Posterior cingulate gyrus (tissue), 11 donors: Measurements from ENCODE around the gene STOML1.
A peak's percentile ranks its signal among the peaks of the same experiment; 100 is the strongest.
"Not testable (repeated sequence)": the region's sequence is repeated elsewhere in the genome, so short reads cannot be mapped to it uniquely, and the experiment has no call there.

ENCODE experiments used
- DNase-seq, 10 donors: peaks; one replicate each; pipeline versions ENCODE4 v3.0.0 to v3.0.0-alpha.2; 2020 to 2021; ENCODE audit warnings: mixed read lengths in 3 of 10
- intact Hi-C: fragments of 100-400 bp; cut with DNase I; formaldehyde crosslinking; loops from one replicate; pipeline ENCODE4 v1.15.1; 2023

Gene STOML1

DNA sequence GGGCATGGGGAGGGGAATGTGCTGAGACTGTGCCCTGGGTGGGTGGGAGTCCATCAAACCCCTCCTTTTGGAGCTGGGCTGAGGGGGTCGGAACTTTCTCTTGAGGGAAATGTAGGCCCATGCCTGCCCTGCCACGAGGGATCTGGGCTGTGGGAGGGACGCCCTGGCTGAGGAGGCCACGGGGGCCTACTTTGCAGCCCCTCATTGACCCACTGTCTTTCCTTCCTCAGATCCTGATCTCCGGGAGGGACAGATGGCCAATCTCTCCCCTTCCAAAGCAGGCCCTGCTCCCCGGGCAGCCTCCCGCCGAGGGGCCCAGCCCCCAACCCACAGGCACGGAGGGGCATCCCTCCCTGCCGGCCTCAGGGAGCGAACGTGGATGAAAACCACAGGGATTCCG lies 40.5 kb downstream of the STOML1 start:
- intact Hi-C loops = loop anchor here (1.0 kb wide), 1 partner anchor 13 kb away; no protein-coding TSS in a partner anchor
- peak in 3 of 10 donors; percentile 44 to 66 (median 55) for DNase-seq

DNA sequence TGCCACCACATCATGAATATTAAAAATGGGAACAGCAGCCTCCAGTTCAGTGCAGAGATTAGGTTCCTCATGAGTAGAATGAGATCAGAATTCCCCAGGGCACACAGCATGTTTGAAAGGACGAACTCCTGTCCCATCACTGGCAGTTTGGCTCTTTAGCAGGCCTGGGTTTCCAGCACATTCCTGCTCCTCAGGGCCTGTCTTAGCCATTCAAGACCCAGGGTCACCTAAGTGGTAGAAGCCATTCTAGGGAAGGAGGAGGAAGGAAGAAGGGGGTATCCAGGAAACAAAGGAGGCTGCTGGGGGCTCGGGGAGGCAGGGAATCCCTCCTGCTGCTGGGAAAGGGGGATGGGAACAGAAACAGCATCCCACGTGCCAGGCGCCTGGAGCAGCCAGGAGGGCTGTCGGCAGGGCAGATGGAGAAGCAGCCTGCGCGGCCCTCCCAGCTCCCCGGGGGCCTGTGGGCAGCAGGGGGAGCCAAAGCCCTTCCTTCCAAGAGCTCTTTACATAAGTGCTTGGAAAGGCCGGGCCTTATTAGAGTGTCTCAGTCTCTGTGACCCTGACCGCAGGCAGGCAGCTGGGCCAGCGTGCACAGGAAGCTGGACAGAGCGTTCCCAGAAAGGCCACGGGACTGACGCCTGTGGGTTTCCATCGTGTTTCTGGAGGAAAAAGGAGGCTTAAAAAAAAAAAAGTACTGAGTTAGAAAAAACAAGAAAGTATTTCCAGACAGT lies 41.1 kb downstream of the STOML1 start:
- peak; percentile 63 to 96 (median 80) for DNase-seq
- intact Hi-C loops = loop anchor here (1.0 kb wide), 1 partner anchor 13 kb away; no protein-coding TSS in a partner anchor

GRCh38 chr15:73950479-73950830 lies 41.6 kb downstream of the STOML1 start:
- intact Hi-C loops = no loop called here
- DNase-seq = peak in 3 of 10 donors; percentile 27 to 43 (median 33)

DNA sequence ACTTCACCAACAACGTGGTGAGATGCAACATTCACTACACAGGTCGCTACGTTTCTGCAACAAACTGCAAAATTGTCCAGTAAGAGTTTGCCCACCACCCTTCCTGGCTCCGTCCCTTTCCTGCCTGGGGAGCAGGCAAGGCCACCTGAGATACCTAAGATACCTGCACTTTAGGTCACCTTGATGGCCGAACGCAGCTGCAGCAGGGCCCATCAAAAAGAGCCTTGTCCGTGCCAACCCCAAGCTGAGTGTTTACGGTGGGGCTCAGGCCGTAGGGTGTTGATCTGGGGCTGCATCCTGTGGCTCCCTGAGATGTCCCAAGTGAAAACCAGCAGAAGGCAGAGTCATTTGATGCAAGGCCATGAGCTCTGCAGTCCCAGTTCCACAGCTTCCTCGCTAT lies 42.6 kb downstream of the STOML1 start:
- intact Hi-C loops = no loop called here
- peak in 2 of 10 donors; percentile 31 for DNase-seq

DNA sequence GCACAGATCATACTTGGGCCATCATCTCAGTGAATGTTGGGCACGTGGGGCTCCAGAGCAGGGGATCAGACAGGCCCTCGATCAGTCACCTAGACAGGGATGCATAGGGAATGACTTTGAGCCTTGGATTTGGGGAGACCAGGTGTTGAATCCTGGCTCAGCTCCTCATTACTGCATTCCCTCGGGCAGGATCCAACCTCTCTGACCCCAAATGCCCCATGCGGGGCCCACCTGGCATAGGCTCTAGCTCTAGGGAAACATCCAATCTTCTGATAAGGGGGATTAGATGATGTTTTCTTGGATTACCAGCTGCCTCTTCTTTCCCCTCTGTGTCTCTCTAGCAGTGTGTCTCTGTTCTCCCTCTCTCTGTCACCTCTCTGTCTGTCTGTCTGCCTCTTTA lies 43.1 kb downstream of the STOML1 start:
- peak in 2 of 10 donors; percentile 8 to 35 for DNase-seq
- intact Hi-C loops = no loop called here

DNA sequence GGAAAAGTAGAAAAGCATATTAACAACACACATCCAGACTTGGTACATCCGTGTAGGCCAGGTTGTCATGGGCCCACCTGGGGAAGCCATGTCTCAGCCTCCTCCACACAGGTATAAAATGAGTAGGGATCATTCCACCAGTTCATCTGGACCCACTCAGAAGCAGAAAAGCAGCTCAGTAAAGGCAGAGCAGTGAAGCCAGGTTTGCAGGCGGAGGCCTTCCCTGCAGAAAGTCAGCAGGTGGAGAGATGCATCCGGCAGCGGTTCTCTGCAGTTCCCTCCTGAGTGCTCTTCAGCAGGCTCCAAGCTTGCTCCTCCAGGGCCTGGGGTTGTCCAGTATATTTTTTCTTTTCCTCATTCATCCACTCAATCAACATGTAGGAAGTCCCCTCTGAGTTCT lies 43.7 kb downstream of the STOML1 start:
- DNase-seq = peak in 2 of 10 donors; percentile 45 to 61
- intact Hi-C loops = no loop called here

GRCh38 chr15:73947651-73948050 lies 44.4 kb downstream of the STOML1 start:
- peak in 2 of 10 donors; percentile 62 to 72 for DNase-seq
- intact Hi-C loops = no loop called here

DNA sequence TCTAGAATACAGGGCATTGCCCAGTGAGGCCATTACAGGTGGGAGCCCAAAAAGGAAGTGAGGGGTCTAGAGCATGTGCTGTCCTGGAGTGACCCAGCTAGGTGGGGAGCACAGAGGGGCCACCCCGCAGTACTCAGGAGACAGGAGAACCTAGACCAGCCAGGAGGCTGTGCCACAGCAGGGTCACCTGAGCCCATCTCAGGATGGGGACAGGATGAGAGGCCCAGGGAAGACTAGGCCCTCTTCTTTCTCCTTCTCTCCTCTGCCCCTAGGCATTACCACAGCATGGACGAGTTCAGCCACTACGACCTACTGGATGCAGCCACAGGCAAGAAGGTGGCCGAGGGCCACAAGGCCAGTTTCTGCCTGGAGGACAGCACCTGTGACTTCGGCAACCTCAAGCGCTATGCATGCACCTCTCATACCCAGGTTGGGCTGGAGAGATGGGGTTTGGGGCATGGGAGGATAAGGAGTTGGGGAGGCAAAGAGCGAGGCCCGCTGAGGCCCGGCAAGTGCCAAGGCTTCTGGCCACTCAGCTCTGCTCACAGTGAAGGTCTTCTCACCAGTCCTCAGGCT lies 45.2 kb downstream of the STOML1 start:
- DNase-seq = peak in 2 of 10 donors; percentile 43 to 56
- intact Hi-C loops = no loop called here

GRCh38 chr15:73946046-73946721 lies 45.9 kb downstream of the STOML1 start:
- intact Hi-C loops = no loop called here
- DNase-seq = peak in 2 of 10 donors; percentile 39 to 52

GRCh38 chr15:73945130-73945508 lies 47.0 kb downstream of the STOML1 start:
- DNase-seq = peak in 1 of 10 donors; percentile 34
- intact Hi-C loops = no loop called here

- DNase-seq = peak in 2 of 10 donors; percentile 69 to 73
- intact Hi-C loops = no loop called here
These were observed 47.6 kb downstream of the STOML1 start for GRCh38 chr15:73944161-73945129.

DNA sequence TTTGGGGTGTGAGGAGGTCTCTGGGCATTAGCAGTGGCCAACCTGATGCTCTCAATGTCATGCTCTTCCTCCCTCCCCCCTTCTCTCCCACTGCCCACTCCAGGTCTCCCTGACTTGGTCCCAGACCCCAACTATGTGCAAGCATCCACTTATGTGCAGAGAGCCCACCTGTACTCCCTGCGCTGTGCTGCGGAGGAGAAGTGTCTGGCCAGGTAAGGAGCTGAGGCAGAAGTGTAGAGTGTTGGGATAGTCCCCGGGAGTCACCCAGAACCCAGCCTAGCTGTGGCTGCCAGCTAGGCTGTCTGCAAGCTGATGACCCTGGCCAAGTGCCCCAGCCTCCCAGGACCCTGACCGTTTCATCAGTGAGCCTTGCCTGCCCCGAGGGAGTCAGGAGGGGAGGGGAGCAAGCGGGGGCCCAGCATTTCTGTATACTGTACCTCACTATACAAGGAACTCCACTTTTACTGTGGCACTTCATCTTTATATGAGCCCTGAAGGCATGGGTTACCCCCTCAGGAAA lies 49.3 kb downstream of the STOML1 start:
- intact Hi-C loops = no loop called here
- DNase-seq = peak in 3 of 10 donors; percentile 20 to 70 (median 70)

DNA sequence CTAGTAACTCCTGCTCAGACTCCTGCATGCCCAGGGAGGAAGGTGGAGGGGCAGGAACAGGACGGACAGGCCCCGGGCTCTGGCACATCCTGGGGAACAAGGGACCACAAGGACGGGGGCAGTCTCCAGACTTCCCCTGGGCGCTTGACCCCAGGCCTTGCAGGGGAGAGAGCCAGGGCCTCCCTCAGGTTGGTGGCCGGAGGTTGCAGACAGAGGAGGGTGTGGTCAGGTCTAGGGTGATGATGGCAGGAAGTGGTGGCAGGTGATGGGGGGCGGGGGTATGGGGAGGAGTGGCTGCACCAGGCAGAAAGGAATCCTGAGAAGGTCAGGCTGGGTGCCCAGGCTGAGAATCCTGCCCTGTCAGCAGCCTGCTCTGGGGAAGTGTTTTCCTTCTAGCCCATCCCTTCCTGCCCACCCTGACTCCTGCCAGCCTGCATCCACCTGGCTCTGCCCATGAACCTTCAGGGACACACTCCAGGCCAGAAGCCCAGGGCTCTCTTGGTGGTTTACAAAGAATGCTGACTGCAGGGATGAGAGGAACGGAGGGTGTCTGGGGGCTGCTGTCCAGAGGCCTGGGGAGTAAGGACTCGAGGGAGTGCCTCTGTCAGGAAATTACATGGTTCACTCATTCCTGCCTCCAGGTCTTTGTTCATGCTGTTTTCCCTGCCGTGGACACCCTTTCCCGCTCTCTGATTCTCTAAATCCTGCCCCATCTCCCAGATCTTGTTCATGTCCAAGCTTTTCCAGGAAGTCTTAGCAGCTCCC lies 50.0 kb downstream of the STOML1 start:
- peak in 2 of 10 donors; percentile 52 to 59 for DNase-seq
- intact Hi-C loops = no loop called here

DNA sequence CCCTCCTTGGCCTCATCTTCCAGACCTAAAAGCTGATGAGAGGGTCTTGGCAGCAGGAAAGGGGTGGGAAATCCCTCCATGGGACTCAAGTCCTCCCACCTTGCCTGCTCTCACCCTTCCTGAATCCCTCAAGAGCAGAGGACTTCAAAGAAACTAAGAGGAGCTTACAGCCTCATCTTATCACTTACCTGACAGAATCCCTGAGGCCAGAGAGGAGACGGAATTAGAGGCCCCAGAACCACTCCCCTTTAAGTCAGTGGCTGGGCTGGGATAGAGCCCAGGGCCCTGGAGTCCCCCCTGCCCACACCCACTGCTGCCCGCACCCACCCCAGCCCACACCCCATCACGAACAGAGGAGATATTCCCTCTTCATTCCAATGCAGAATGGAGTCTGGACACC lies 50.6 kb downstream of the STOML1 start:
- DNase-seq = no peak

DNA sequence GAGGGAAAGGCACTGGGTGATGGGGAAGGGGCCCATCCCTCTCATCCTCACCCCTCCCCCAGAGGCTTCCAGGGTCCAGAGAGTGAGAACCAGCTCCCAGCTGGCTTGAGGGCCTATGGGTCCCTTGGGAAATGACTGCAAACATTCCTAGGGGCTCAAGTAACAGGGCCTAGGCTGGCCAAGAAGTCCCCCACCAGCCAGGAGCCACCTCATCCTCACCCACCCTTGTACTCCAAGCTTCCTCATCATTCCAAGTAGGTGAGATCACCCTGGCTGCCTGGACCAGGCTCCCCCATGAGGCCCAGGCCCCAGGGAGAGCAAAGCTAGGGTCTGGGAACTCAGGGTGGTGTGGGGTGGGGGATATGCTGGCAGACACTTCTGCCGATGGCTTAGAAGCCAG lies 51.1 kb downstream of the STOML1 start:
- intact Hi-C loops = no loop called here
- DNase-seq = peak in 2 of 10 donors; percentile 11 to 34

More for the DNA sequence above, 50.6 kb downstream of the STOML1 start:
- intact Hi-C loops = no loop called here

- DNase-seq = peak in 2 of 10 donors; percentile 34 to 35
- intact Hi-C loops = no loop called here
These were observed 51.8 kb downstream of the STOML1 start for GRCh38 chr15:73940061-73940981.

- DNase-seq = peak in 2 of 10 donors; percentile 35 to 51
- intact Hi-C loops = no loop called here
These were observed 53.0 kb downstream of the STOML1 start for GRCh38 chr15:73939138-73939537.

- intact Hi-C loops = not testable (repeated sequence)
- DNase-seq = peak in 3 of 10 donors; percentile 14 to 27 (median 21)
These were observed 53.6 kb downstream of the STOML1 start for GRCh38 chr15:73938516-73938915.
